GF-D8 (cell line): ENCODE measurements around the gene NKD1.

Experiments
- DNase-seq: peaks from one replicate; lab custom pipeline; 2025; lab: John Stamatoyannopoulos, UW

NKD1 gene

GRCh38 chr16:50630394-50631020, 82.3 kb downstream of the NKD1 start:
- DNase-seq = no peak

DNA sequence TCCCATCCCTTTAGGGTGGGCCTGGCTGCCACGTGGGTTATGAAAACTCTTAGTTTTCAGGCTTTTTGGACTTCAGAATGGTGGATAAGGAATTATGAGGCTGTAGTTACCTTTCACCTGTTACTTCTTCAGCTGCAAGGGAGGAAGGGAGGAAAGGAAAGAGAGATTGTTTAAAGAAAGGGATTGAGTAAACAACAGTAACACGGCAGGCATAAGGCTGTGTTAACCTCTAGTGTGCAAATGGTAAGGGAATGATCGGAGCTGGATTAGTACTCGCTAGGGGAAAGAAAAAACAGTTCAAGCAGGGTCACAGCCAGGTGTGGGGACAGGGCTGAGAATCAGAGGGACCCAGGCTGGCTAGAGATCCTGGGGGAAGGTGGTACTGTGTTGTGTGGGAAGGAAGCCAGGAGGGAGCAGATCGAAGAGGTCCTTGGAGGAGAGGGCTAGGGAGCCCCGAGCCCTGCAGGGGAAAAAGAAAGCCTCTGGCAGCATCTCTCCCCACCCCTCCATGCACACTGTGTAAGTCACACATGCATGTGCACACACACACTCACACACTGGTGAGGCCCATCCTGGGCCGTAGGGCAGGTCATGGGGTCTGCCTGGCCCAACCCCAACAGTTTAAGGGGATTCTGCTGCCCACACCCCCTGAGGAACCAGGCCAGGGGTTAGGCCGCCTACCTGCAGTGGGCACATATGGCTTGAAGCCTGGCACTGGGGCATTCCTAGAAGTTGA, 83.2 kb downstream of the NKD1 start:
- no peak for DNase-seq

- DNase-seq = no peak
Observed at GRCh38 chr16:50631985-50632576, 83.9 kb downstream of the NKD1 start.

GRCh38 chr16:50632927-50633800, 85.0 kb downstream of the NKD1 start:
- DNase-seq = no peak

- no peak for DNase-seq
Observed at GRCh38 chr16:50634090-50634489, 85.9 kb downstream of the NKD1 start.

- DNase-seq = no peak
Observed at GRCh38 chr16:50634947-50635346, 86.8 kb downstream of the NKD1 start.

- no peak for DNase-seq
Observed at GRCh38 chr16:50635505-50636392, 87.6 kb downstream of the NKD1 start.

- no peak for DNase-seq
Observed at GRCh38 chr16:50636753-50637374, 88.7 kb downstream of the NKD1 start.

DNA sequence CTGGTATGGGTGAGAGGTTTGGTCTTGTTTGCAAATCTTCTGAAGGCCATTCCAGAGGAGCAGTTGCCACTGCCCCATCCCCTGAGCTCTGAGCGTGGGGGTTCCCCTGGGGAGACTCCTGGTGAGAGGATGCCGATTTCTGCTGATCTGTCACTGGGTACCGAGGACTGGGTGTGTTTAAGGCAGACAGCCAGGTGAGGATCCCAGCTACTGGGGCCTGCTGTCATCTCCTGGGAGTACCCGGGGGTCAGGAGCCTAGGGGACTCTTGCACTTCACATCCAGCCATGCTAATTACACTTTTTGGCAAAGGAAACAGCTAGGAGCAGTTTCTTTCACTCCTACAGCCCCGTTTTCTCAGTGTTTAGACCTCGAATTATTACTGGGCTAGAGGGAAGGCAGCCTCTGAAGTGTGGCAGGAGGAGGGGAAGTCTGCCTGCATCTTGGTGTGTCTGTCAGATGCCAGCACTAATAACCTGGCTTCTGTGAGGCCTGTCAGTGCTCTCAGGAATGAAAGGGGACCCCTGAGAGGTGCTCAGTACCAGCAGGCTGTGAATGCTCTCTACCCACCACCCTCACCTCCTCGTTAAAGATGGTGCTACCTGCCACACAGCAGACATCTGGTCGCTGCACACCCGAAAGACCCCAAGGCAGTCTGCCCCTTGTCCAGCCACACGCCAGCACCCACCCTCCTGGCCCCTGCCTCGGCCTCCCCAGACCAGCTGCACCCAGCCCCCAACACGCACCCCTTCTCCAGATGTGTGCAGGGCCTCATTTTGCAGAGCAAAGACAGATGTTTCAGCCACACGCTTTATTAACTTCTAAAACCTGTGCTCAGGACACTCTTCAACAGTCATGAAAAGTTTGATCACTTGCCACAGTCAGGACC, 89.8 kb downstream of the NKD1 start:
- DNase-seq = no peak

DNA sequence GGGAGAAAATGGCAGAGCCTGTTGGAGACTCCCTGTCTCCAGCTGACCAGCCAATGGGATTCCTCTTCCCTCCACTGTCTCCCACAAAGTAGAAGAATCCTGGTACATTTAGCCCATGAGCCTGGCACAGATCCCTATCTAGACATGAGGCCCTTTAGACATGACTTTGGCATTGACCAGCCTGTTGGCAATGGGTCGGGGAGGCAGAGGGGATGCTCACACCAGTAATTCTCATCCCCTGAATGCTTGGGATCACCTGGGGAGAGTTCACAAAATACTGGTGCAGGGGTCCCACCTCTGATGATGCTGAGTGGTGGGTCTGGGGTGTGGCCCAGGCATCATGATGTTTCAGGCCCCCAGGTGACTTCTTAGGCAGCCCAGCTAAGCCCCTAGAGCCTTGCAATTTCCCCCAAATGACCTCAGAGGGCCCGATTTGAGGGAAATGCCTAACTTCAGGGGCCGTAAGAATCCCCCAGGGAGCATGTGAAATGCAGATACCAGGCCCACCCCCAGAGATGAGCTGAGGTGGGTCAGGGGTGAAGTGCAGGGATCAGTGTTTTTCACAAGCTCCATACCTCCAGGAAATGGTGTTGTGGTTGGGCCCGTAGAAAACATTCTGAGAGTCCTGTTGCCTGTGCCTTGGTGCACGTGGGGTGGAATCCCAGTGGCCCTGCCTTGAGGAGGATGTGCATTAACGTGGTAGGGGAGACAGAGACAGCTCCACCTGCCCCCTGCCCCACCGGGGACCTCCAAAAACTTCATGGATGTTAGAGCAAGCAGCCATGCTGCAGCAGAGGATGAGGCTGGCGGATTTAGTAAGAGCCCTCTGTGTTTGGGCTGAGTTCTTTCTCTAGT, 90.8 kb downstream of the NKD1 start:
- no peak for DNase-seq

DNA sequence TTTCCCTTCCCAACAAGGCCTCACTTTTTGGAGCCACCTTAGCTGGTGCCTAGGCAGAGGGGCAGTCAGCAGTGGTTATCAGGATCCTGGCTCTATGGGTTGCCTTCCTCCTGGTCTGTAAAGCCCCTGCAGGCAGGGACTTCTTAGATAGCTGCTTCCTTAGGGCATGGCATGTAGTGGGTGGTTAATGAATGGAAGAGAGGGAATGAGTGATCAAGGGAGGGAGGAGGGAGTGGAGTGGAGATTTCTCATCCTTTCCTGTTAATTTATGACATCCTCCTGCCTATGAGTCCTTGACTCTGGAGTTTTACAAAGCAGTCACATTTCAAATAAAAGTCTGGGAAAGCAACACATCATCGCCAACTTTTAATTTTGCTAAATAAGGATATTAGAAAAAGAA, 92.2 kb downstream of the NKD1 start:
- DNase-seq = no peak

GRCh38 chr16:50640919-50641817, 93.0 kb downstream of the NKD1 start:
- no peak for DNase-seq

DNA sequence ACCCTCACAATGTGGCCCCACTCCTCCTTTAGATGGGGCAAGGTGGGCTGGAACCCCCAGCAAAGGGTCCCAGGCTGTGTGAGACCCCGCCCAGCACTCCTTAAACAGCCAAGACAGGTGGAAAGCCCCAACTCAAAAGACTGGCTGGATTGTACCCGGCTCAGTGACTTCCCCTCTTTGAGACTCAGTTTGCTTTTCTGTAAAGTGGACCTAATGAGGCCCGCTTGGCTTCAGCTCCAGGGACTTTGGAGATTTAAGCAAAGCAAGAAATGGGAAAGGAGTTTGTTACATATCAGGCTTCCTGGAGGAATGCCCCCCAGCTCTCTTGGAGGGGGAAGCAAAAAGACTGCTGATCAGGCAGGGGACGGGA, 93.6 kb downstream of the NKD1 start:
- DNase-seq = no peak

- DNase-seq = no peak
Observed at GRCh38 chr16:50642349-50642748, 94.2 kb downstream of the NKD1 start.

DNA sequence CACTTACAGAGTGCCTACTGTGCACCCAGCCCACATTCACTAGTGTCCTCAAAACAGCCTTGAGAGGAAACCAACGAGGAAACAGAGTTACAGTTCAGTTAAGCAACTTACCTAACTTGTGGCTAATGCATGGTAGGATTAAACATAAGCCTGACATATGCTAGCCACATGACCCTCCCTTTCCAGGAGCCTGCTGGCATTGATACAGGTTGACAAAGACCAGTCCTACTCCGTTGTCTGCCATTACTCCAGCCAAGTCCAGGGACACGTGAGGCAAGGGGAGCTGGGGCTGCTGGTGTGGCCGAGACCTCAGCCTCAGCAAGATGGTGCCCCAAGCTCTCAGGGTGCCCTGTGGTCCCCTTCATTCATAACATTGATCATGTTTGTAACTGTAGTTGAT, 95.0 kb downstream of the NKD1 start:
- no peak for DNase-seq

GRCh38 chr16:50644245-50644644, 96.0 kb downstream of the NKD1 start:
- no peak for DNase-seq

DNA sequence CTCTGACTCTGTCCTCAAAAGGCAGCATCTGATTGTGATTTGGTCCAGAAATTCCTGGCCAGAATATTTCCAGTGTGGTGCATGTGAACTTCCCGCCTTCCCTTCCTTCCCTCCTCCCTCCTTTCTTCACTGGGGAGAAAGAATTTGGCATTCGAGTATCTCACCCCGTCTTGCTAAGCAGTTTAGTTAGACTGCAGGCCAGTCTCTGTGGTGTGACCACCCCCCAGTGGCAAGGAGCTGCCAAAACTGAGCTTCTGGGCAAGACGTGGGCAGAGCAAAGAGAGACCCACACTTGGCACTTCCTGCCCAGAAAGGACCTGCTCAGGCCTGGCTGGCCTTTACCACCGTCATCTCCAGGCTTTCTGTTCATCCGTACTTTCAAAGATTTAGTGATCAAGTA, 96.5 kb downstream of the NKD1 start:
- DNase-seq = no peak
